ENCODE results near the gene SLC8A3. TPM values are rescaled to one million over a fixed set of nuclear protein-coding genes. Genes with fewer than 3 reads are reported as not detected.

Gene SLC8A3
- total RNA-seq, 1 experiment from 2014 or later = not detected

- Histone ChIP-seq H3K27me3 (ENCODE audit: insufficient read depth, low read length) (peaks cover 57% of the 10 kb centered on the region), H3K4me3 (replicated peaks in 1 of 2; ENCODE audit: low read depth in 1 of 2, low read length in 2 of 2) (no peak overlapping the region), H3K4me1 (ENCODE audit: control insufficient read depth in 1 of 2, insufficient read depth in 2 of 2, low read length in 2 of 2) (no peaks in the 10 kb centered on the region), H3K4me2 (ENCODE audit: low read length) (no peak overlapping the region), H3K79me2 (ENCODE audit: insufficient read depth, low read length) (no peaks in the 10 kb centered on the region), H3K9me2 (ENCODE audit: insufficient read depth) (no peaks in the 10 kb centered on the region), H3K9ac (ENCODE audit: low read length) (no peak overlapping the region), H3K27ac (ENCODE audit: low read depth, low read length) (no peak overlapping the region), H2AFZ (ENCODE audit: low read depth, low read length, poor library complexity, severe bottlenecking) (no peak overlapping the region), H4K20me1 (ENCODE audit: insufficient read depth) (no peaks in the 10 kb centered on the region; the same call in 1 of the 2 replicates), H3K9me3 (ENCODE audit: control insufficient read depth in 1 of 2, insufficient read depth in 1 of 2, low read depth in 1 of 2, low read length in 2 of 2) (no peaks in the 10 kb centered on the region), H3K36me3 (ENCODE audit: control insufficient read depth in 1 of 2, insufficient read depth in 2 of 2, low read length in 2 of 2) (no peaks in the 10 kb centered on the region)
- CTCF ChIA-PET = no interaction called here
- BruUV-seq (replicated peaks) = no TSS peak
- intact Hi-C loops (cut with micrococcal nuclease) = no loop called here
- RAD21 ChIA-PET (ENCODE audit: low non-redundant PET in 1 of 2, low total read pairs in 2 of 2, uncharacterized antibody in 2 of 2, unreplicated experiment in 2 of 2) = interaction anchor here in 1 of 2 experiments (0.7 kb wide), 1 partner anchor 79 kb away, joined by 3 read pairs; no protein-coding TSS in a partner anchor
- DNase-seq (ENCODE audit: low read depth, low spot score) = no peak
- no peak for ATAC-seq
- TF ChIP-seq FOSL1 (IDR thresholded peaks at IDR 0.05; ENCODE audit: low read depth) = no peak
- TF ChIP-seq SP1 (IDR thresholded peaks at IDR 0.05; ENCODE audit: low read depth) = no peak
- TF ChIP-seq RAD21 (IDR thresholded peaks at IDR 0.05; ENCODE audit: low read depth) = no peak
- POLR2A ChIA-PET = no interaction called here
Observed at GRCh38 chr14:70108419-70108818, 80.3 kb downstream of the SLC8A3 start.

GRCh38 chr14:70107309-70107708 is 81.4 kb downstream of the SLC8A3 start:
- Histone ChIP-seq H4K20me1 (ENCODE audit: insufficient read depth) (no peaks in the 10 kb centered on the region; the same call in 1 of the 2 replicates), H3K4me2 (ENCODE audit: low read length) (no peak overlapping the region), H3K27me3 (ENCODE audit: insufficient read depth, low read length) (peaks cover 55% of the 10 kb centered on the region), H3K4me3 (replicated peaks in 1 of 2; ENCODE audit: low read depth in 1 of 2, low read length in 2 of 2) (no peak overlapping the region), H3K36me3 (ENCODE audit: control insufficient read depth in 1 of 2, insufficient read depth in 2 of 2, low read length in 2 of 2) (no peaks in the 10 kb centered on the region), H3K9me3 (ENCODE audit: control insufficient read depth in 1 of 2, insufficient read depth in 1 of 2, low read depth in 1 of 2, low read length in 2 of 2) (no peaks in the 10 kb centered on the region), H3K9ac (ENCODE audit: low read length) (no peak overlapping the region), H3K27ac (ENCODE audit: low read depth, low read length) (no peak overlapping the region), H3K9me2 (ENCODE audit: insufficient read depth) (no peaks in the 10 kb centered on the region), H2AFZ (ENCODE audit: low read depth, low read length, poor library complexity, severe bottlenecking) (no peak overlapping the region), H3K79me2 (ENCODE audit: insufficient read depth, low read length) (no peaks in the 10 kb centered on the region), H3K4me1 (ENCODE audit: control insufficient read depth in 1 of 2, insufficient read depth in 2 of 2, low read length in 2 of 2) (no peaks in the 10 kb centered on the region)
- POLR2A ChIA-PET = no interaction called here
- CTCF ChIA-PET = no interaction called here
- no TSS peak for BruUV-seq (replicated peaks)
- intact Hi-C loops (cut with micrococcal nuclease) = no loop called here
- DNase-seq (ENCODE audit: low read depth, low spot score) (no peak), ATAC-seq (no peak)
- TF ChIP-seq EGR1 (IDR thresholded peaks at IDR 0.05; ENCODE audit: low read depth) = no peak
- TF ChIP-seq EZH2phosphoT487 (IDR thresholded peaks at IDR 0.05; ENCODE audit: borderline replicate concordance) = no peak
- no peak for TF ChIP-seq MAX (IDR thresholded peaks at IDR 0.05)
- no peak for TF ChIP-seq SRF (IDR thresholded peaks at IDR 0.05; ENCODE audit: low read depth)
- no peak for TF ChIP-seq FOSL1 (IDR thresholded peaks at IDR 0.05; ENCODE audit: low read depth)
- no peak for TF ChIP-seq JUND (IDR thresholded peaks at IDR 0.05)
- TF ChIP-seq ATF3 (IDR thresholded peaks at IDR 0.05) = no peak
- no peak for TF ChIP-seq POLR2AphosphoS5 (IDR thresholded peaks at IDR 0.05; ENCODE audit: low read depth, low read length)
- TF ChIP-seq ZNF274 (IDR thresholded peaks at IDR 0.05; ENCODE audit: low read depth, low read length) = no peak
- TF ChIP-seq SIN3A (IDR thresholded peaks at IDR 0.05; ENCODE audit: low read depth) = no peak
- RAD21 ChIA-PET (ENCODE audit: low non-redundant PET in 1 of 2, low total read pairs in 2 of 2, uncharacterized antibody in 2 of 2, unreplicated experiment in 2 of 2) = no interaction called here
